HG03025 (cell line): Measurements from ENCODE around the gene CEACAM16.
"Not testable (repeated sequence)": the region's sequence is repeated elsewhere in the genome, so short reads cannot be mapped to it uniquely, and the experiment has no call there.

Source experiments
- ATAC-seq: cut with Tn5 transposase; IDR thresholded peaks from one replicate; pipeline ENCODE4 v1.9.1; 2021; ENCODE audit warnings: mild to moderate bottlenecking, moderate library complexity; ENCODE audit not compliant: unreplicated experiment, low FRiP score

Gene CEACAM16

DNA sequence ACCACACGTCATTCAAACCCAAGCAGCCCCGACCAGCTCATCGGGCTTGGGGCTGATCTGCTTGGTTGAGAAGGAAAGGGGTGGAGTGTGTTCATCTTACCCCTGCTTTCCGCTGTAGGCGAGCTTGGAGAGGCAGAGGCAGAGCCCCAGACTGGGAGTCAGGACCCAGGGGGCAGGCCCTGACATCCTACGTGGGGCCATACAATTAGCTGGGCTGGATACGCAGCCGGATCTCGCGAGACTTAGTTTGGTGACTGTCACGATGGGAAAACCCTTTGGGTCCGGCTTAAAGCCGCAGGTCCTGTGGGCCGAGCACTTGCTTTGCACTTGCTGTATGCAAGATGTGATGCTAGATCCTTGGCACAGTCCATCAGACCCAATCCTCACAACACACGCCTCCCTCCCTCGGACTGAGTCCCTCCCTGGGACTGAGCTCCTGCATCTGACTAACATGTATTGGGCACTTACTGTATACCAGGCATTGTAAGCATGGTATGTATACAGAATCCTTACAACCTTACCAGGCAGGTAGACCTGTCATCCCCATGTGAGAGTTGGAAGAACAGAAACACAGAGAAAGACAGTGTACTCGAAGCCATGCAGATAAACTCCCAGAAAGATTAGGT lies 3.7 kb downstream of the CEACAM16 start:
- ATAC-seq = no peak

DNA sequence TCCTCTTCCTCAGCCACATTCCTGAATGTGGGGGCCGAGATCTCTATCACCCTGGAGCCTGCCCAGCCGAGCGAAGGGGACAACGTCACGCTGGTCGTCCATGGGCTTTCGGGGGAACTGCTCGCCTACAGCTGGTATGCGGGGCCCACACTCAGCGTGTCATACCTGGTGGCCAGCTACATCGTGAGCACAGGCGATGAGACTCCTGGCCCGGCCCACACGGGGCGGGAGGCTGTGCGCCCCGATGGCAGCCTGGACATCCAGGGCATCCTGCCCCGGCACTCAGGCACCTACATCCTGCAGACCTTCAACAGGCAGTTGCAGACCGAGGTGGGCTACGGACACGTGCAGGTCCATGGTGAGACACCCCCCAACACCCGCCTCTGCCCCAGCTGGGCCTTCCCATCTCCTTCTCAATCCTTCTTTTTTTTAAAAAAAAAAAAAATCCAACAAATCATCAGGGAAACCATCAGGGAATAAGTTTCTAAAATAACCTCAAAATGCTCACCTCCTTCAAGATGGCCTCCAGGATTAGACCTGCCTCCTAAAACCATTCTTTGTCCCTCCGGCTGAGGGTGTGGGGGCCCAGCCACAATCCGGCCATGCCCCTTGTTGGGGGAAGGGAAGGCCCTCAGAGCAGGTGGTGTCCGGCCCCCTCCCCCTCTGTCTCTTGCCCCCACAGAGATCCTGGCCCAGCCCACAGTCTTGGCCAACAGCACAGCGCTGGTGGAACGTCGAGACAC lies 4.6 kb downstream of the CEACAM16 start:
- ATAC-seq = no peak

DNA sequence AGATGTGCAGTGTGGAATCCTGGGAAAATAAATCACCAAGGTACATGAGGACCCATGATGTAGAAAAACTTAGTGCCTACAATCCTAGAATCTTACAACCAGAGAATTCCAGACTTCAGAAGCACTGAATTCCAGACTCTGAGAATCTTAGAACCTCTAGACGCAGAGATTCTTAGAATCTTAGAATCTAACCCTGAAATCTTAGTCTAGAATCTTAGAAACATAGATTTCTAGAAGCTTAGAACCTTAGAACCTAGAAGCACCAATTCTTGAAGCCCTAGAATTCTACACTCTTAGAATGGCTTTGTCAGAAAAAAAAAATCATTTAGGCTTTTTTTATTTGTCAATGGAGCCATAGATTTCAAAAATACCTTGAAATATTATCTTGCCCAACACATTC lies 6.0 kb downstream of the CEACAM16 start:
- no peak for ATAC-seq

DNA sequence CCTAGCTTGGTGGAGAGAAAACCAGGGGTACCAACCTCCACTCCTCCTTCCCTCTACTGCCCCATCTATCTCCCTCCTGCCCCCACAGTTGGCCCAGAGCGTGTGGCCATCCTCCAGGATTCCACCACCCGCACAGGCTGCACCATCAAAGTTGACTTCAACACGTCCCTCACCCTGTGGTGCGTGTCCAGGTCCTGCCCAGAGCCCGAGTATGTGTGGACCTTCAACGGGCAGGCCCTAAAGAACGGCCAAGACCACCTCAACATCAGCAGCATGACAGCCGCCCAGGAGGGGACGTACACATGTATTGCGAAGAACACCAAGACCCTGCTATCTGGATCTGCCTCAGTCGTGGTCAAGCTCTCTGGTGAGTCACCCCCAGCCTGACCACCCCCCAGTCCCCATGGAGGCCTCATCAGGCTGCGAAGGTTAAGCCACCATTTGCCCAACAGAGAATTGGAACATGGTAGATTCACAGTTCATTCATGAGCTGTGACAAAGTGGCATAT lies 6.6 kb downstream of the CEACAM16 start:
- ATAC-seq = no peak

DNA sequence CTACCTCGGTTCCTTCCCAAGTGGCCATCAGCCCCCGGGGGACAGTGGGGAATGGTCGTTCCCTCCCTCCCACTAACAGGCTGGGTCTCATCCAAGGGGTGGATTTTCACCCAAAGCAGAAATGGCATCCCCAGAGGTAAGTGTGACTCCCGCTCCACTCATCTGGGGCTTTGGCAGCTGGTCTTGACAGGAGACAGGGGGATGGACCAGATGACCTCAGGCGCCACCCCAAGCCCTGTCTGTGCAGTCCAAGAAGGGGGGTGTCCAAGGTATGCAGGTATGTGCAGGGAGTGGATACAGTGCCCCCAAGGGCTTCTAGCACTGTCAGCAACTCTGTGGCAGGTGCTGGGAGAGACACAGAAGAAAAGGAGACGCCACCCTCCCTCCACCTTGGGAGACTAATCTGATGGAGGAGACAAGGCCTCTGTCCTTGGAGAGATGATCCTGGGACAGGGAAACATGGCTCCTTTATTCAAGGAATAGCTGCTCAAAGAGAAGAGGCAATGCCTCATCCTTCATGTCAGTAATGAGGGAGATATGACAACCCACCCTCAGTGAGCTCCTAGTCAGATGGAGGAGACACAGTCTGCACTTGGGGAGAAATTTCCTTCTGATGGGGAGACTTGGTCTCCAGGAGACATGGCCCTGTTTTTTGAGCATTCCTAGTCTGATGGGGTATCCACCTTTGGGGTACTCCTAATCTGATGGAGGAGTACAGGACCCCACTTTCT lies 7.7 kb downstream of the CEACAM16 start:
- no peak for ATAC-seq

DNA sequence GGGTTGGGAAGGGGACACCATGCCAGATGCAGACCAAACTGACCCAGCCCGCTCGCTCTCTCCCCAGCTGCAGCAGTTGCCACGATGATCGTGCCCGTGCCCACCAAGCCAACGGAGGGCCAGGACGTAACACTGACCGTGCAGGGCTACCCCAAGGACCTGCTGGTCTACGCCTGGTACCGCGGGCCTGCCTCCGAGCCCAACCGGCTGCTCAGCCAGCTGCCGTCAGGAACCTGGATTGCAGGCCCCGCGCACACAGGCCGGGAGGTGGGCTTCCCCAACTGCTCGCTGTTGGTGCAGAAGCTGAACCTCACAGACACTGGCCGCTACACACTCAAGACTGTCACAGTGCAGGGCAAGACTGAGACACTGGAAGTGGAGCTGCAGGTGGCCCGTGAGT lies 8.8 kb downstream of the CEACAM16 start:
- ATAC-seq = no peak

DNA sequence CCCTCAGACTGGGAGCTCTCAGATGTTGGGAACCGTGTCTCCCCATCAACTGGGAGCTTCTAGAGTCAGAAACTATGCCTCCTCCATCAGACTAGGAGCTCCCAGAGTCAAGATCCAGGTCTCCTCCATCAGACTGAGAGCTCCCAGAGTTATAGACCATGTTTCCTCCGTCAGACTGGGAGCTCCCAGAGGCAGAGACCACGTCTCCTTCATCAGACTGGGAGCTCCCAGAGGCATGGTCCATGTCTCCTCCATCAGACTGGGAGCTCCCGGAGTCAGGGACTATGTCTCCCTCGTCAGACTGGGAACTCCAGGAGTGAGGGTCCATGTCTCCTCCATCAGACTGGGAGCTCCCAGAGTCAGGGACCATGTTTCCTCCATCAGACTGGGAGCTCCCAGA lies 10.0 kb downstream of the CEACAM16 start:
- no peak for ATAC-seq

DNA sequence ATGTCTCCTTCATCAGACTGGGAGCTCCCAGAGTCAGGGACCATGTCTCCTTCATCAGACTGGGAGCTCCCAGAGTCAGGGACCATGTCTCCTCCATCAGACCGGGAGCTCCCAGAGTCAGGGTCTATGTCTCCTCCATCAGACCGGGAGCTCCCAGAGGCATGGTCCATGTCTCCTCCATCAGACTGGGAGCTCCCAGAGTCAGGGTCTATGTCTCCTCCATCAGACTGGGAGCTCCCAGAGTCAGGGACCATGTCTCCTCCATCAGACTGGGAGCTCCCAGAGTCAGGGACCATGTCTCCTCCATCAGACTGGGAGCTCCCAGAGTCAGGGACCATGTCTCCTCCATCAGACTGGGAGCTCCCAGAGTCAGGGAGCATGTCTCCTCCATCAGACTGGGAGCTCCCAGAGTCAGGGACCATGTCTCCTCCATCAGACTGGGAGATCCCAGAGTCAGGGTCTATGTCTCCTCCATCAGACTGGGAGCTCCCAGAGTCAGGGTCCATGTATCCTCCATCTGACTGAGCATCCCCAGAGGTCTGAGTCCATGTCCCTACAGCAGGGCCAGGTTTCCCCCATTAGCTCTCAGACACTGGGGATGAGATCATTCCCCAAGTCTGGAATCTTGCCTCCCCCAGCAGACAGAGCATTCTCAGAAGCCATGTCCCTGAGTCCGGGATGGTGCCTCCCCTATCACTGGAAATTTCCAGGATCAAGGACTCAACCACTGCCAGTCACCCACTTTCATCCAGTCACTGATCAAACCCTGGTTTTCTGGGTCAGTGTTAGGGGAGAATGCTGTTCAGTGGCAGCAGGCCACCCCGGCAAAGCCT lies 10.7 kb downstream of the CEACAM16 start:
- ATAC-seq = not testable (repeated sequence)

DNA sequence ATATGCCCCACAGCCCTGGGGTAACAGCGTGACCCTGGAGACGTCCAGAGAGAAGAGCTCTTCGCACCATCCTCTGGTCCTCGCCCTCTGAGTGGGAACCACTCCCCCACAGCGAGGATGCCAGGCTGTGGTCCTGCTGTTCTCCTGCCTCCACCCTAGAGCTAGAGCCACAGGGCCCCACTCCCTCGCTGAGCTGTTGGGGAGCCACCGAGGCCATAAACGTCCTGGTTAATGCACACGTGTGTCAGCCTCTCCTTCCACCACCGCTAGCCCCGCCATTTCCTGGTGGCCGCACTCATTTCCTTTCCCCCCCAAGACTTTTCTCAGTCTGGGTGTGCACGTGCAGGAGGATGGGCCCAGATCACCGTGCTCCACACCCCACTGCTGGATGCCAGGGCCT lies 11.5 kb downstream of the CEACAM16 start:
- no peak for ATAC-seq

DNA sequence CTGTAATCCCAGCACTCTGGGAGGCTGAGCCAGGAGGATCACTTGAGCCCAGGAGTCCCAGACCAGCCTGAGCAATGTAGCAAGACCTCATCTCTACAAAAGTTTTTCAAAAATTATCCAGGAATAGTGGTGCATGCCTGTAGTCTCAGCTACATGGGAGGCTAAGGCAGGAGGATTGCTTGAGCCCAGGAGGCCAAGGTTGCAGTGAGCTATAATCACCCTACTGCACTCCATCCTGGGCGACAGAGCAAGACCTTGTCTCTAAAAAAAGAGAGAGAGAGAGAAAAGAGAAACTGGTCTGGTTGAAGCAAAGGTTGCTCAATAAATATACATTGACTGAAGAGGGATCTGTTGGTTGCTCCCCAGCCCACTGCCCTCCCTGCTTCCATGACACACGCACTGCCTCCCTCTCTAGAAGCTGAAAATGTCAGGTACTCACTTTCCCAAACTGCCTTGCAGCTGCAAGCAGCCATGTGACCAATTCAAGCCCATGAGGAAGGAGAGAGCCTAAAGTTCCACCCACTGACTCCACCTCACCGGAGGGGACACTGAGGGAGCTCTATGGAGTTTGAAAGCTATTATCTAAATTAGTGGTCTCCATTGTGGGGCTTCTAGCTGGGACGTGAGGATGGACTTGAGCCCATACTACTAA lies 14.0 kb downstream of the CEACAM16 start:
- ATAC-seq = no peak

DNA sequence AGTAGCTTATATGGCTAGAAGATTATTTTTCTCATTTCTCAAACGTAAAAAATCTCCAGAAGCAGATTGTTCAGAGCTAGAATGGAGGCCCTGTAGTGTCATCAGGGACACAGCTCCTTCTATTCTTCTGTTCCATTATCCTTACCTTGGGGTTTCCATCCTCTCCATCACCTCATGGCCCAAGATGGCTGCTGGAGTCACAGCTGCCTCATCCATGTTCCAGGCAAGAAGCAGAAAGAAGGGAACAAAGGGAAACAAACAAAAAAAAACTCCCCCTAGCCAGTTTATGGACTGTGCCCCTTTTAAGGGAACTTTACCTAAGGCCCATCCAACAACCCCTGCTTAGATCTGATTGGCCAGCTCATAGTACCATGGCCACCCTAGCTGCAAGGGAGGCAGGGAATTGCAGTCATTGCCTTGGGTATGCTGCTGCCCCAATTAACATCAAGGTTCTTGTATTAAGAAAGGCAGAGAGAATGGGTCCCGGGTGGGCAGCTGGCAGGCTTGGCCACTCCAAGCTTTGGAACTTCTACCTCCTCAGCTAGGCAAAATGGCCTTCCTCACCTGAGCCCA lies 15.7 kb downstream of the CEACAM16 start:
- no peak for ATAC-seq

DNA sequence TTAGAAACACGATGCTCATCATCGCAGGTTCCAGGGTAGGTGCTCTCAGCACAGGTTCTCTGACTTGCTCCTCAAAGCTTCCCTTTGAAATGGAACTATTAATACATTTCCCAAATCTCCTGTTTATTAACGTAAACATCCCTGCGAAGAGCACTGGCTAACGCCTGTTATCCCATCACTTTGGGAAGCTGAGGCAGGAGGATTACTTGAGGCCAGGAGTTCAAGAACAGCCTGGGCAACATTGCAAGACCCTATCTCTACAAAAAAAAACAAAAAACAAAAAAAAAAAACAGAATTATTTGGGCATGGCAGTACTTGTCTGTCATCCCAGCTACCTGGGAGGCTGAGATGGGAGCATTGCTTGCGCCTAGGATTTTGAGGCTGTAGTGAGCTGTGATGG lies 18.7 kb downstream of the CEACAM16 start:
- ATAC-seq = no peak

DNA sequence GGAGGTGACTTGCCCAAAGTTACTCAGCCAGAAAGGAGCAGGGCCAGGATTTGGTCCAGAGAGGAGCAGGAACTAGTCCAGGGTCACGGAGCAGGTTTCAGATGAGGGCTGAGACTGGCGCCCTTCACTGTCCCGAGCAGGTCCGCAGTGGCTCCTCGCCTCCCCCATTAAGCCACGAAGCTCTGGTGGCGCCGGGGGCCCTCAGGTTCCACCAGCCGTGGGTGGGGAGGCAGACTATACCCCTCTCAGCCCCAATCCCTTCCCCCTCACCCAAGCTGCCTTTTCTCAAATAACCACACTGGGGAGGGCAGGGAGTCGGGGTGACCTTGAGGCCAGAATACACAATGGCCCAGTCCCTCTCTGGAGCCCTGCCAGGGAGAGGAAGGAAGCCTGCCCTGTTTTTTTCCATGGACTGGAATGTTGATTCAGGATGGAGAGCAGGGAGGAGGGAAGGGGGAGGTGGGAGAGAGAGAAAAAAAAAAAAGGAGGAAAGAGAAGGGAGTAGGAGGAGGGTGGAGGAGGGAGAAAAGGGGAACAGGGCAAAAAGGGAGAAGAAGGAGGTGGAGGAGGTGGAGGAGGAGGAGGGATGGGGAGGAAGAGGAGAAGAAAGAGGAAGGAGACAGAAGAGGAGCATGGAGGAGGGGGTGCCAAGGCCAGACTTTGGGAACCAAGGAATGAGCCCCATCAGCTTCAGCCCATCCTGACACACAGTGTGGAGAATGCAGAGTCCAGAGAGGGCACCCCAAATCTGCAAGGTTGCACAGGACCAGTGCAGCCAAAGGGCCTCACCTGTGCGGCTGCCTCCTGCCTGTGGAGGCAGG lies 19.7 kb downstream of the CEACAM16 start:
- no peak for ATAC-seq

DNA sequence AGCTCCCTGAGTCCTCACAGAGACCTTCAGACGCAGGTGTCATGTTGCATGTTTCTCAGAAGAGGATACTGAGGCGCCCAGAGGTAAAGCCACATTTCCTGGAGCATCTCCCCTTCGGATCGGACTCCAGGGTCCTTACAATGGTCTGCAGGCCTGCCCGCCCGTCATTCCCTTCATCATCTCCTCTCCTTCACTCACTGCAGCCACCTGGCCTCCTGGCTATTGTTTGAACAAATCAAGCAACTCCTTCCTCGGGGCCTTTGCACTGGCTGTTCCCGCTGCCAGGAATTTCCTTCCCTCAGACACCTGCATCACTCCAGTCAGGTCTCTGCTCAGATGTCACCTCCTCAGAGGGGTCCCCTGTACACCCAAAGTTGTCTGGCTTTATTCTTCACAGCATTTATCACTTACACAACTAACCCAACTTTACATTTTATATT lies 20.3 kb downstream of the CEACAM16 start:
- ATAC-seq = no peak

DNA sequence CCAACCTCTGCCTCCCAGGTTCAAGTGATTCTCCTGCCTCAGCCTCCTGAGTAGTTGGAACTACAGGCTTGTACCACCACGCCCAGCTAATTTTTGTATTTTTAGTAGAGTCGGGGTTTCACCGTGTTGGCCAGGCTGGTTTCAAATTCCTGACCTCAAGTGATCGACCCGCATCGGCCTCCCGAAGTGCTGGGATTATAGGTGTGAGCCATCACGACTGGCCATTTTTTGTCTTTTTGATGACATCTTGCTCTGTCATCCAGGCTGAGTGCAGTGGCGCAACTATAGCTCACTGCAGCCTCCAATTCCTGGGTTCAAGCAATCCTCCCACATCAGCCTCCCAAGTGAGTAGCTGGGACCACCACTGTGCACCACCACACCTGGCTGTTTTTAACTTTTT lies 21.4 kb downstream of the CEACAM16 start:
- ATAC-seq = not testable (repeated sequence)

DNA sequence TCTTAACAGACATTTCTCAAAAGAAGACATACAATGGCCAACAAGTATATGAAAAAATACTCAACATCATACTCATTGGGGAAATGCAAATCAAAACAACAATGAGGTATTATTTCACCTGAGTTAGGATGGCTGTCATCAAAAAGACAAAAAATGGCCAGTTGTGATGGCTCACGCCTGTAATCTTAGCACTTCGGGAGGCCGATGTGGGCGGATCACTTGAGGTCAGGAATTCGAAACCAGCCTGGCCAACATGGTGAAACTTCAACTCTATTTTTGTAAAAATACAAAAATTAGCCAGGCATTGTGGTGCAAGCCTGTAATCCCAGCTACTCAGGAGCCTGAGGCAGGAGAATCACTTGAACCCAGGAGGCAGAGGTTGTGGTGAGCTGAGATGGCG lies 22.0 kb downstream of the CEACAM16 start:
- ATAC-seq = no peak

DNA sequence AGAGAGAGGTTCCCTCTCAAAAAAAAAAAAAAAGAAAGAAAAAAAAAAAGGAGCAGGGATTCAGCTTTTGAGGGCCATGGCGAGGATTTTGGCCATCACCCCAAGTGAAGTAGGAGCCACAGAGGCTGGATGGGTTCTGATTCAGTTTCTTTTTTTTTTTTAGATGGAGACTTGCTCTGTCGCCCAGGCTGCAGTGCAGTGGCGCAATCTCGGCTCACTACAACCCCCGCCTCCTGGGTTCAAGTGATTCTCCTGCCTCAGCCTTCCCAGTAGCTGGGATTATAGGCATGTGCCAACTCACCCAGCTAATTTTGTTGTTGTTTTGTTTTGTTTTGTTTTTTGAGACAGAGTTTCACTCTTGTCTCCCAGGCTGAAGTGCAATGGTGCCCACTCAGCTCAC lies 22.4 kb downstream of the CEACAM16 start:
- ATAC-seq = not testable (repeated sequence)

DNA sequence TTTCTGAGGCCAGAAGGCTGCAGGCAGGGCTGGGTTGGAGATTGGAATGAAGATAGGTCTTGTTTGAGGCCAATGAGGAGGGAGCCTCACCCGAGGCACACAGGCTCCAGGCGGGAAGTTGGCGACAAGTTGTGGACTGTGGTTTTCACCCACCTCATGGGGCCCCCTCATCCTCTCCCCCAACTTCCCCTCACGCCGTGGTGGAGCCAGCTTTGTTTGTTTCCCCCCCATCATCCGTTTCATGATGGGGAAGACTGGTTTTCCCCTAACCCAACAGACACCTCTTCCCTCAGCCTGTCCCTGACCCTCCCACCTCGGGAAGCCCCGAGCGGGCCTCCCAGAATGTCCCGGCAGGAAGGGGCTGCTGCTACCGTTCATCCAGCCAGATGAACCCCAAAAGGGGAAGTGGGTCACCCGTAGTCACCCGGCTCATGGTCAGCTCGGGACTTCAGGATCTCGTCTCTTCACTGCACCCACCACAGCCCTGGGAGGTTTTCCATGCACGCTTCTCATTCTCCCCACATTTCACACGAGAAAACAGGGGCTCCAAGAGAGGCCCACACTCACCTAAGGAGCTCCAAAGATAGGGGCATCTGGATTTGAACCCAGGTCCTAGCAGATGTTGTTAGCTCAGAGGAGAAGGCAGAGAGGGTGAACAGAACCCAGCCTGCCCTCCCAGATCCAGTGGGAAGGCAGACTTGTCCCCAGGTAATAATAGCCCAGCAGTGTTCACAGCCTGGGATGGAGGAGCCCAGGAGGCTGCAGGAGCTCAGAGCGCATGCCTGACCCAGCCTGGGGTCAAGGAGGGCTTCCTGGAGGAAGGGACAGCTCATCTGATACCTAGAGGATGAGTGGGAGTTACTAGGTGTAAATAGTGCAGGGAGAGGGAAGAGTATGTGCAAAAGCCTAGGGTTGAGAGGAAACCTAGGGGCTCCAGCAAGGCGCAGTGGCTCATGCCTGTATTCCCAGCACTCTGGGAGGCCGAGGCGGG lies 23.5 kb downstream of the CEACAM16 start:
- no peak for ATAC-seq
